K562 (cell line): ENCODE results near the gene SERTAD3. TPM values are rescaled to one million over a fixed set of nuclear protein-coding genes. Genes with fewer than 3 reads are reported as not detected.

Experiments used
- ARNT ChIP-seq, 2 experiments: fragments of 450-650 bp; IDR thresholded peaks; 2 replicates each; pipeline ENCODE4 v1.6.1; 2016; ENCODE audit warnings: mild to moderate bottlenecking in 1 of 2
- DLX4 ChIP-seq: fragments of 250-450 bp; sonication (Bioruptor Pico); IDR thresholded peaks from 2 replicates; pipeline ENCODE4 v1.6.1; 2021; ENCODE audit warnings: mild to moderate bottlenecking
- ESRRB ChIP-seq: fragments of 250-450 bp; sonication (Bioruptor Pico); IDR thresholded peaks from 2 replicates; pipeline ENCODE4 v1.5.0; 2020; ENCODE audit warnings: mild to moderate bottlenecking, moderate library complexity, borderline replicate concordance
- FOXM1 ChIP-seq, 2 experiments: fragments of 450-650 bp in 1 of 2; sonication (generic) in 1 of 2; formaldehyde crosslinking in 1 of 2; IDR thresholded peaks; 2 replicates each; pipeline versions ENCODE4 v1.6.1 to v1.9.0; 2017 to 2022; ENCODE audit warnings: low read depth in 2 of 2, mild to moderate bottlenecking in 2 of 2, missing genetic modification reagents in 1 of 2, moderate library complexity in 1 of 2
- MTA3 ChIP-seq: fragments of 450-650 bp; formaldehyde crosslinking; IDR thresholded peaks from 2 replicates; pipeline ENCODE4 v1.6.1; 2017; ENCODE audit warnings: mild to moderate bottlenecking, borderline replicate concordance
- POLR2B ChIP-seq: fragments of 450-650 bp; IDR thresholded peaks from 2 replicates; pipeline ENCODE4 v1.6.1; 2018; ENCODE audit warnings: low read depth; ENCODE audit not compliant: partially characterized antibody
- RBBP5 ChIP-seq: fragments of 200-600 bp; sonication (generic); IDR thresholded peaks from 2 replicates; pipeline ENCODE4 v1.6.1; 2012; ENCODE audit warnings: borderline replicate concordance, mild to moderate bottlenecking, low read length, control low read depth, inconsistent platforms; ENCODE audit not compliant: insufficient read depth, poor library complexity, severe bottlenecking
- SMAD2 ChIP-seq: fragments of 150-350 bp; IDR thresholded peaks from 2 replicates; pipeline ENCODE4 v1.6.1; 2014; ENCODE audit warnings: low read depth, mild to moderate bottlenecking, low read length
- SUPT5H ChIP-seq: fragments of 450-650 bp; IDR thresholded peaks from 2 replicates; pipeline ENCODE4 v1.6.1; 2016
- TEAD4 ChIP-seq, 2 experiments: sonication (generic) in 1 of 2; formaldehyde crosslinking in 1 of 2; IDR thresholded peaks; 2 replicates each; pipeline versions ENCODE4 v1.6.1 to v1.8.0; 2012 to 2022; ENCODE audit warnings: borderline replicate concordance in 1 of 2, inconsistent platforms in 1 of 2, low read length in 1 of 2, mild to moderate bottlenecking in 1 of 2, missing genetic modification reagents in 1 of 2
- XRCC4 ChIP-seq: IDR thresholded peaks from one replicate; pipeline ENCODE4 v1.6.1; 2011; ENCODE audit not compliant: insufficient read depth, insufficient read length; ENCODE audit errors: extremely low read depth
- ZFP1 ChIP-seq: fragments of 450-650 bp; formaldehyde crosslinking; IDR thresholded peaks from 2 replicates; pipeline ENCODE4 v1.4.0; 2020; ENCODE audit warnings: mild to moderate bottlenecking, mixed read lengths
- ZNF217 ChIP-seq: sonication (generic); formaldehyde crosslinking; IDR thresholded peaks from 2 replicates; pipeline ENCODE4 v1.8.0; 2022; ENCODE audit warnings: mild to moderate bottlenecking, missing genetic modification reagents
- ZNF717 ChIP-seq: fragments of 250-450 bp; sonication (Bioruptor Pico); IDR thresholded peaks from 2 replicates; pipeline ENCODE4 v1.5.0; 2021
- polyA plus RNA-seq, 8 experiments: library from polyadenylated mRNA; depleted of rRNA in 4 of 8; stranded (reverse) in 5 of 8; unstranded in 3 of 8; fragments of >200 nt; fragmentation: Nextera tagmentation in 2 of 8; fragmentation: Illumina TruSeq in 1 of 8; extraction: Ambion mirVana in 2 of 8; extraction: Trizol in 1 of 8; gene quantifications; 2 replicates each; pipeline versions ENCODE4 v1.2.1 to v1.2.3, GENCODE V29; 2011 to 2014; ENCODE audit warnings: inconsistent platforms in 1 of 8, missing spikeins in 1 of 8
- total RNA-seq, 7 experiments: library from RNA; depleted of rRNA in 6 of 7; stranded (reverse); fragments of >200 nt in 6 of 7; fragmentation: Illumina TruSeq in 2 of 7; extraction: Trizol in 2 of 7; gene quantifications; 2 replicates each; pipeline versions ENCODE4 v1.2.1 to v1.2.3, GENCODE V29; 2011 to 2021; ENCODE audit warnings: low replicate concordance in 1 of 7
- TF ChIP-seq, protein P1 (sequence below): fragments of 450-650 bp; conservative IDR thresholded peaks from 2 replicates; pipeline ENCODE4 v1.6.1; 2016; ENCODE audit warnings: missing genetic modification characterization, low read depth, mild to moderate bottlenecking, control low read depth, missing compliant biosample characterization
- TF ChIP-seq, protein P2 (sequence below): fragments of 450-650 bp; formaldehyde crosslinking; IDR thresholded peaks from 2 replicates; pipeline ENCODE4 v1.4.0; 2020; ENCODE audit warnings: mild to moderate bottlenecking, moderate library complexity
- TF ChIP-seq, protein P3 (sequence below): fragments of 450-650 bp; IDR thresholded peaks from 2 replicates; pipeline ENCODE4 v1.6.1; 2016; ENCODE audit warnings: borderline replicate concordance
- TF ChIP-seq, protein P4 (sequence below): sonication (generic); formaldehyde crosslinking; IDR thresholded peaks from 2 replicates; pipeline ENCODE4 v1.8.0; 2023; ENCODE audit warnings: mild to moderate bottlenecking, missing genetic modification reagents
- TF ChIP-seq, protein P5 (sequence below): fragments of 250-450 bp; sonication (Bioruptor Pico); IDR thresholded peaks from 2 replicates; pipeline ENCODE4 v1.4.0; 2020; ENCODE audit warnings: borderline replicate concordance

The SERTAD3 gene
- total and polyA plus RNA-seq, 9 of the 15 experiments (the other 6 are each of a cell fraction or from before 2014, with no cell fraction given), result 5.4 to 28.9 (median 17.5) TPM

DNA sequence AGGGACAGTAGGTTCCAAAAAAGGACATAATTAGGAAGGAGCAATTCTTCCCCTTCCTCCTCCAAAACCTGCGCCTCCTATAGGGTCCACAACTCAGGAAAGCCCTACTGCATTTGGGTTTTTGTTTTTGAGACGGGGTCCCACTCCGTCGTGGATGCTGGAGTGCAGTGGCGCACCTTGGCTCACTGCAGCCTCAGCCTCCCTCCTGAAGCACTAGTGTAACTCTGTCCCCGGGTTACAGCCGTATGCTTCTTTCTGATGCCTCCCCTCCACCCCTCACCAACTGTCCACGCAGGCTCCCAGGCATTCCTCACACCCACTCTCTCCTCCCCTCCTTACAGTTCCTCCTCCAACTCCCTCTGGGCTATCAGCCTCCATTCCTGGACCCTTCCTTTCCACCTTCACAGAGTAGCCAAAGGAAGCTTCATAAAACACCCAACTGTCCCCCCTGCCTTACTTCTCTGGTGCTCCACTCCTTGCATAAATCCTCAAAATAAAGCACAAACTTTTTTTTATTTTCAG, 2.2 kb upstream of the SERTAD3 start (continued):
- no peak for TF ChIP-seq XRCC4
- TF ChIP-seq SUPT5H, result peak; percentile 58
- TF ChIP-seq, protein P1, sequence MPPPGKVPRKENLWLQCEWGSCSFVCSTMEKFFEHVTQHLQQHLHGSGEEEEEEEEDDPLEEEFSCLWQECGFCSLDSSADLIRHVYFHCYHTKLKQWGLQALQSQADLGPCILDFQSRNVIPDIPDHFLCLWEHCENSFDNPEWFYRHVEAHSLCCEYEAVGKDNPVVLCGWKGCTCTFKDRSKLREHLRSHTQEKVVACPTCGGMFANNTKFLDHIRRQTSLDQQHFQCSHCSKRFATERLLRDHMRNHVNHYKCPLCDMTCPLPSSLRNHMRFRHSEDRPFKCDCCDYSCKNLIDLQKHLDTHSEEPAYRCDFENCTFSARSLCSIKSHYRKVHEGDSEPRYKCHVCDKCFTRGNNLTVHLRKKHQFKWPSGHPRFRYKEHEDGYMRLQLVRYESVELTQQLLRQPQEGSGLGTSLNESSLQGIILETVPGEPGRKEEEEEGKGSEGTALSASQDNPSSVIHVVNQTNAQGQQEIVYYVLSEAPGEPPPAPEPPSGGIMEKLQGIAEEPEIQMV (tag), result no peak
- no peak for TF ChIP-seq ARNT (IDR thresholded peaks at IDR 0.05)
- 0 out of 2 replicates have a peak, but pooled peaks have one; percentile 61 for TF ChIP-seq ZNF717
- TF ChIP-seq, protein P2, sequence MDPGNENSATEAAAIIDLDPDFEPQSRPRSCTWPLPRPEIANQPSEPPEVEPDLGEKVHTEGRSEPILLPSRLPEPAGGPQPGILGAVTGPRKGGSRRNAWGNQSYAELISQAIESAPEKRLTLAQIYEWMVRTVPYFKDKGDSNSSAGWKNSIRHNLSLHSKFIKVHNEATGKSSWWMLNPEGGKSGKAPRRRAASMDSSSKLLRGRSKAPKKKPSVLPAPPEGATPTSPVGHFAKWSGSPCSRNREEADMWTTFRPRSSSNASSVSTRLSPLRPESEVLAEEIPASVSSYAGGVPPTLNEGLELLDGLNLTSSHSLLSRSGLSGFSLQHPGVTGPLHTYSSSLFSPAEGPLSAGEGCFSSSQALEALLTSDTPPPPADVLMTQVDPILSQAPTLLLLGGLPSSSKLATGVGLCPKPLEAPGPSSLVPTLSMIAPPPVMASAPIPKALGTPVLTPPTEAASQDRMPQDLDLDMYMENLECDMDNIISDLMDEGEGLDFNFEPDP (CRISPR knock-in tag), result no peak
- TF ChIP-seq, protein P3, sequence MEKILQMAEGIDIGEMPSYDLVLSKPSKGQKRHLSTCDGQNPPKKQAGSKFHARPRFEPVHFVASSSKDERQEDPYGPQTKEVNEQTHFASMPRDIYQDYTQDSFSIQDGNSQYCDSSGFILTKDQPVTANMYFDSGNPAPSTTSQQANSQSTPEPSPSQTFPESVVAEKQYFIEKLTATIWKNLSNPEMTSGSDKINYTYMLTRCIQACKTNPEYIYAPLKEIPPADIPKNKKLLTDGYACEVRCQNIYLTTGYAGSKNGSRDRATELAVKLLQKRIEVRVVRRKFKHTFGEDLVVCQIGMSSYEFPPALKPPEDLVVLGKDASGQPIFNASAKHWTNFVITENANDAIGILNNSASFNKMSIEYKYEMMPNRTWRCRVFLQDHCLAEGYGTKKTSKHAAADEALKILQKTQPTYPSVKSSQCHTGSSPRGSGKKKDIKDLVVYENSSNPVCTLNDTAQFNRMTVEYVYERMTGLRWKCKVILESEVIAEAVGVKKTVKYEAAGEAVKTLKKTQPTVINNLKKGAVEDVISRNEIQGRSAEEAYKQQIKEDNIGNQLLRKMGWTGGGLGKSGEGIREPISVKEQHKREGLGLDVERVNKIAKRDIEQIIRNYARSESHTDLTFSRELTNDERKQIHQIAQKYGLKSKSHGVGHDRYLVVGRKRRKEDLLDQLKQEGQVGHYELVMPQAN, result no peak
- TF ChIP-seq ZNF217, result no peak
- TF ChIP-seq TEAD4 (IDR thresholded peaks at IDR 0.05; ENCODE audit: low read length), result no peak
- no peak for TF ChIP-seq TEAD4 (CRISPR knock-in tag; IDR thresholded peaks at IDR 0.05; ENCODE audit: borderline replicate concordance)
- no peak for TF ChIP-seq RBBP5
- TF ChIP-seq, protein P4, sequence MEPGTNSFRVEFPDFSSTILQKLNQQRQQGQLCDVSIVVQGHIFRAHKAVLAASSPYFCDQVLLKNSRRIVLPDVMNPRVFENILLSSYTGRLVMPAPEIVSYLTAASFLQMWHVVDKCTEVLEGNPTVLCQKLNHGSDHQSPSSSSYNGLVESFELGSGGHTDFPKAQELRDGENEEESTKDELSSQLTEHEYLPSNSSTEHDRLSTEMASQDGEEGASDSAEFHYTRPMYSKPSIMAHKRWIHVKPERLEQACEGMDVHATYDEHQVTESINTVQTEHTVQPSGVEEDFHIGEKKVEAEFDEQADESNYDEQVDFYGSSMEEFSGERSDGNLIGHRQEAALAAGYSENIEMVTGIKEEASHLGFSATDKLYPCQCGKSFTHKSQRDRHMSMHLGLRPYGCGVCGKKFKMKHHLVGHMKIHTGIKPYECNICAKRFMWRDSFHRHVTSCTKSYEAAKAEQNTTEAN (CRISPR knock-in tag), result no peak
- TF ChIP-seq SMAD2, result no peak
- no peak for TF ChIP-seq FOXM1 (IDR thresholded peaks at IDR 0.05; ENCODE audit: low read depth)
- TF ChIP-seq FOXM1 (CRISPR knock-in tag; IDR thresholded peaks at IDR 0.05; ENCODE audit: low read depth), result no peak
- TF ChIP-seq MTA3, result 0 out of 2 replicates have a peak, but pooled peaks have one; percentile 41
- TF ChIP-seq, protein P5, sequence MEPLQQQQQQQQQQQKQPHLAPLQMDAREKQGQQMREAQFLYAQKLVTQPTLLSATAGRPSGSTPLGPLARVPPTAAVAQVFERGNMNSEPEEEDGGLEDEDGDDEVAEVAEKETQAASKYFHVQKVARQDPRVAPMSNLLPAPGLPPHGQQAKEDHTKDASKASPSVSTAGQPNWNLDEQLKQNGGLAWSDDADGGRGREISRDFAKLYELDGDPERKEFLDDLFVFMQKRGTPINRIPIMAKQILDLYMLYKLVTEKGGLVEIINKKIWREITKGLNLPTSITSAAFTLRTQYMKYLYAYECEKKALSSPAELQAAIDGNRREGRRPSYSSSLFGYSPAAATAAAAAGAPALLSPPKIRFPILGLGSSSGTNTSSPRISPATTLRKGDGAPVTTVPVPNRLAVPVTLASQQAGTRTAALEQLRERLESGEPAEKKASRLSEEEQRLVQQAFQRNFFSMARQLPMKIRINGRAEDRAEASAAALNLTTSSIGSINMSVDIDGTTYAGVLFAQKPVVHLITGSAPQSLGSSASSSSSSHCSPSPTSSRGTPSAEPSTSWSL (CRISPR knock-in tag), result no peak
- TF ChIP-seq ESRRB, result peak; percentile 71; the same call in 1 of the 2 replicates
- TF ChIP-seq POLR2B, result peak; percentile 74
- 0 out of 2 replicates have a peak, but pooled peaks have one; percentile 11 for TF ChIP-seq ZFP1 (CRISPR knock-in tag)
- no peak for TF ChIP-seq DLX4
